ENCODE results near the gene TSPYL4. TPM values are rescaled to one million over a fixed set of nuclear protein-coding genes. Genes with fewer than 3 reads are reported as not detected.

TSPYL4 gene
- total RNA-seq, 1 donor from 2014 or later = 13.6 TPM

DNA sequence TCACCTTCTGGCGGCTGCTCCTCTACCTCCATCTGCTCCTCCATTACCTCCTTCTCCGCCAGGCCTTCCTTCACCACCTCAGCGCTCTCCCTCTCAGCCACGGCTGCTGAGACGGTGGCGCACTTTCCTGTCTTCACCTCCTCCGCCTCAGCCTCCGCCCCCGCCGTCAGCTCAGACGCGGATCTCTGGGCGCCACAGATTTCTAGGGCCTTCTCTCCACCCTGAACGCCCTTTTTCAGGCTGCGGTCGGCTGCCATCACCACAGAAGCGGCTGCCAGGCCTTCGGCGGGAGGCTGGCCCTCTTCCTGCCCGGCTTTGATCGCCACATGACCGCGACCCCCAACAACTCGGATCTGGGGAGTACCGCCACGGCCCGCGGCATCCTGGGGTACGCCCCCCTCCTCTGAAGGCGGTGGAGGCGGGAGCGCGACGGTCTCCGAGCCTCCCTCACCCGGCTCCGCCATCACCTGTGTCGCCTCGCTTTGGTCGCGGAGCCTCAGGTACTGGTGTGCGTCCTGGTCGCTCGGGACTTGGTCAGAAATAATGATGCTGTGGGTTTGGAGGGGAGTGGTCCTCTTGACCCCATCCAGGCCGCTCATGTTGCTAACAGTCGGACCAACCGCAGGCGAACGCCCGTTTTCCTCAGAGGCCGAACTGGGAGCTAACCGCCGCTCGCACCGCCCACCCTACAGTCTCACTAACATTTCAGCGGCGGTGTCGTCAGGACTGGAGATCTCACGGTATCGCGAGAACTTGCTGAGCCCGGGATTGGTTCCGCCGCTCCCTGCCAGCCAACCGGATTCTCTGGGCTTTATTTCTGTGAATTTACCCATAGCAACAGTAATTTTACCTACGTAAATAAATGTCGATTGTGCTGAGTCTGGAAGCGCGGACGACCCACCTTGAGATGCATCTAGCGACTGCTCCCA is 25.6 kb upstream of the TSPYL4 start, which contains the start of gene TSPYL1:
TSPYL1 (minus strand) TSS at position 699 of the 929 bp plus-strand sequence; CDS start at position 599, 100 bp downstream.
- H3K9me3 ChIP-seq = no peaks in the 10 kb centered on the region
- TF ChIP-seq, protein P1, sequence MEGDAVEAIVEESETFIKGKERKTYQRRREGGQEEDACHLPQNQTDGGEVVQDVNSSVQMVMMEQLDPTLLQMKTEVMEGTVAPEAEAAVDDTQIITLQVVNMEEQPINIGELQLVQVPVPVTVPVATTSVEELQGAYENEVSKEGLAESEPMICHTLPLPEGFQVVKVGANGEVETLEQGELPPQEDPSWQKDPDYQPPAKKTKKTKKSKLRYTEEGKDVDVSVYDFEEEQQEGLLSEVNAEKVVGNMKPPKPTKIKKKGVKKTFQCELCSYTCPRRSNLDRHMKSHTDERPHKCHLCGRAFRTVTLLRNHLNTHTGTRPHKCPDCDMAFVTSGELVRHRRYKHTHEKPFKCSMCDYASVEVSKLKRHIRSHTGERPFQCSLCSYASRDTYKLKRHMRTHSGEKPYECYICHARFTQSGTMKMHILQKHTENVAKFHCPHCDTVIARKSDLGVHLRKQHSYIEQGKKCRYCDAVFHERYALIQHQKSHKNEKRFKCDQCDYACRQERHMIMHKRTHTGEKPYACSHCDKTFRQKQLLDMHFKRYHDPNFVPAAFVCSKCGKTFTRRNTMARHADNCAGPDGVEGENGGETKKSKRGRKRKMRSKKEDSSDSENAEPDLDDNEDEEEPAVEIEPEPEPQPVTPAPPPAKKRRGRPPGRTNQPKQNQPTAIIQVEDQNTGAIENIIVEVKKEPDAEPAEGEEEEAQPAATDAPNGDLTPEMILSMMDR (IDR thresholded peaks at IDR 0.05) = no peak
- ATAC-seq = peak; percentile 97
- H3K27ac ChIP-seq = peak within 1 kb of the TSS; percentile 97
- DNase-seq = peak; percentile 97
- peak within 1 kb of the TSS; percentile 89 for H3K4me3 ChIP-seq
- H3K4me1 ChIP-seq = peaks cover 45% of the 10 kb centered on the region
- H3K27me3 ChIP-seq = no peaks in the 10 kb centered on the region
- peaks cover under 1% of the 10 kb centered on the region for H3K36me3 ChIP-seq
- intact Hi-C loops (cut with DNase I) = no loop called here

DNA sequence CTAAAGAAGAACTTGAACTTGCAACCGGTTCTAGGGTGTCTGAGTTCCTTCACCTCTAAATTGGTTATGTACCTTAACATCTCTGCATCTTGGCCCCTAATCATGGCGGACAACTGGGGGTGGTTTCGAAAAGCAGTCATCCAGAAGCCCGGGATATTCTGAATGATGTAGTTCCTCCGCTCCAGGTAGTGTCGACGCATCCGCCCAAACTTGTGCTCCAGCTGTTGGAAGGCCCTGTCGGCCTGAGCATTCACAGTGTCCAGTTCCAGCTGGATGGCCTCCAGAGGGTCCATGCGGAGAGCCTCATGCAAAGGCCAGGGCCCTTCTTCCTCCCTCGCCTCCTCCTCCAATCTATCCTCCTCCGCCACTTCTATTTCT is 25.0 kb upstream of the TSPYL4 start:
- Histone ChIP-seq H3K9me3 (no peaks in the 10 kb centered on the region), H3K27ac (peak overlapping the region; percentile 97), H3K4me1 (peaks cover 49% of the 10 kb centered on the region), H3K36me3 (peaks cover 7% of the 10 kb centered on the region), H3K27me3 (no peaks in the 10 kb centered on the region), H3K4me3 (peak overlapping the region; percentile 89)
- DNase-seq (no peak), ATAC-seq (peak; percentile 30)
- TF ChIP-seq, protein P1 (IDR thresholded peaks at IDR 0.05) = no peak
- intact Hi-C loops (cut with DNase I) = no loop called here

DNA sequence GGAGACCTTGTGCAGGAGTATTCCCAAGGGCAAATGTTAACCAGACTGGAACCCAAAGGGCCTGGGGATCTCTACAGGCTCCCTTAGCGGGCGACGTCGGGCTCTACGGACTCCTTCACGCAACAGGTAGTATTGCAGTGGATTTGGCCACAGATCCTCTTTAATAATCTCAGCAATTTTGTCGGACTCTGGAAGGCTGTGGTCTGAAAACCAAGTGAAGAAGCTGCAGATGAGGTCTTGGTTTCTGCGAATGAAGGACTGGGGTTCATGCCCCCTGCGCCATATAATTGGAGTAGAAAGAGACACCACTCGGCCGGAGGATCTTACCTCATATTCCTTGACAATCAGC is 24.6 kb upstream of the TSPYL4 start:
- ATAC-seq (no peak), DNase-seq (no peak)
- intact Hi-C loops (cut with DNase I) = no loop called here
- H3K36me3 ChIP-seq = peaks cover 11% of the 10 kb centered on the region
- H3K9me3 ChIP-seq = no peaks in the 10 kb centered on the region
- no peaks in the 10 kb centered on the region for H3K27me3 ChIP-seq
- peak overlapping the region; percentile 89 for H3K4me3 ChIP-seq
- H3K27ac ChIP-seq = peak overlapping the region; percentile 97
- TF ChIP-seq, protein P1 (IDR thresholded peaks at IDR 0.05) = no peak
- H3K4me1 ChIP-seq = peaks cover 49% of the 10 kb centered on the region

DNA sequence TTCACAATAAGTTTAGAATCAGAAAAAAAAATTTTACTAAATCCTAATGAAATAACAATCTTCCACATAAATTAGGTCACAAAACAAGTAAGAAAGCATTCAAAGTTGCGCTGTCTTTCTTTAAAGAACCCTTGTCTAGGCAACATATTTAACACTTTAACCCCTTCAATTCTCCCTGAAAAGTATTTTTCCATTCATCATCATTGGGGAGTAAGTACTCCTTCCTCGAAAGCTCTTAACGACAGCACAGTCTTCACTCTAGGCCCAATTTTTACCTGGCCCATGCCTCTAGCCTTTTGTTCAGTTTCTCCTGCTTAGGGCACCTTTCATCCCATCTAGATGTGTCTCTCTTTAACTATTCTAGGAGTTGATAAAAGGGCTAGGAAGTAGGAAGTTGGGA is 23.2 kb upstream of the TSPYL4 start:
- intact Hi-C loops (cut with DNase I) = no loop called here
- TF ChIP-seq, protein P1 (IDR thresholded peaks at IDR 0.05) = no peak
- DNase-seq = no peak
- Histone ChIP-seq H3K4me3 (peak overlapping the region; percentile 89), H3K9me3 (no peaks in the 10 kb centered on the region), H3K27ac (no peak overlapping the region), H3K4me1 (peaks cover 49% of the 10 kb centered on the region), H3K27me3 (no peaks in the 10 kb centered on the region), H3K36me3 (peaks cover 24% of the 10 kb centered on the region)
- no peak for ATAC-seq

DNA sequence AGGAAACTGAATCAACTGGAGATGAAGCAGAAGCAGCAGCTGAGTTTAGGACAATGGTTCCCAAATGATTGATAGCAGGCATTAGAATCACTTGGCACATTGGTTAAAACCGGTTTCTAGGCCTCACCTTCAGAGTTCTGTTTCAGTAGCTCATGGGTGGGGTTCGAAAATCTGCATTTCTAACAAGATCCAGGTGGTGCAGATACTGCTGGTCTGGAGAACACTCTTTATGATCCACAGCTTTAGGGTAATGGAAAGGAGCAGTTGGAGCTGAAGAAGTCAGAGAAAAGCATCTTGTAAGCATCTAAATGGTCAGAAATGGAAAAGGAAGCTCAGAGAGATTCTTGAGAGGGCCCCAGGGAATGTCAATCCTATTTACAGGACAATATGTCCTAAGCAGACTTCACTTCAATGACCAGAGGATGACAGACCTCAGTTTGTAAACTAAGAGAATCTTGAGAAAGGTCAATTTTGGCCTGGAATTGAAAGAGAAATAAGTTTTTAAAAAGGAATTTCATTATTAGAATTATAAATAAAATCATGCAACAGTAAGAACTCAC is 17.4 kb upstream of the TSPYL4 start:
- no peak for DNase-seq
- peaks cover 21% of the 10 kb centered on the region for H3K4me1 ChIP-seq
- ATAC-seq = no peak

More for the DNA sequence above, 17.4 kb upstream of the TSPYL4 start:
- no peak overlapping the region for H3K4me3 ChIP-seq
- H3K9me3 ChIP-seq = no peaks in the 10 kb centered on the region
- no peaks in the 10 kb centered on the region for H3K27me3 ChIP-seq
- TF ChIP-seq, protein P1 (IDR thresholded peaks at IDR 0.05) = no peak
- intact Hi-C loops (cut with DNase I) = no loop called here
- H3K36me3 ChIP-seq = peaks cover 29% of the 10 kb centered on the region
- H3K27ac ChIP-seq = no peak overlapping the region

Measured in upper lobe of right lung (tissue), 1 donor.